Omental fat pad (tissue), 4 donors: ENCODE measurements around the gene PPP2R2D. TPM values are rescaled to one million over a fixed set of nuclear protein-coding genes. Genes with fewer than 3 reads are reported as not detected.
"Not testable (repeated sequence)": the region's sequence is repeated elsewhere in the genome, so short reads cannot be mapped to it uniquely, and the experiment has no call there.

Experiments
- ATAC-seq: fragments of 150-250 bp; one replicate; pipeline ENCODE4 v1.9.1; 2016; ENCODE audit warnings: mild to moderate bottlenecking, moderate library complexity; ENCODE audit not compliant: low FRiP score
- DNase-seq: peaks from one replicate; pipeline ENCODE4 v3.0.0-alpha.2; 2019; ENCODE audit warnings: low spot score
- total RNA-seq, 4 donors: library from RNA; depleted of rRNA; stranded (reverse); fragments of >200 nt; gene quantifications; one replicate each; pipeline ENCODE4 v1.1.0, GENCODE V29; 2016
- TF ChIP-seq, protein P1 (sequence below), 3 donors: fragments of 450-650 bp; IDR thresholded peaks; one replicate each; pipeline ENCODE4 v1.5.1; 2016 to 2017; ENCODE audit warnings: antibody characterized with exemption in 3 of 3, mild to moderate bottlenecking in 3 of 3, moderate library complexity in 2 of 3

Gene PPP2R2D
- total RNA-seq, 4 donors from 2014 or later, result 25.0 to 33.7 (median 28.7) TPM

DNA sequence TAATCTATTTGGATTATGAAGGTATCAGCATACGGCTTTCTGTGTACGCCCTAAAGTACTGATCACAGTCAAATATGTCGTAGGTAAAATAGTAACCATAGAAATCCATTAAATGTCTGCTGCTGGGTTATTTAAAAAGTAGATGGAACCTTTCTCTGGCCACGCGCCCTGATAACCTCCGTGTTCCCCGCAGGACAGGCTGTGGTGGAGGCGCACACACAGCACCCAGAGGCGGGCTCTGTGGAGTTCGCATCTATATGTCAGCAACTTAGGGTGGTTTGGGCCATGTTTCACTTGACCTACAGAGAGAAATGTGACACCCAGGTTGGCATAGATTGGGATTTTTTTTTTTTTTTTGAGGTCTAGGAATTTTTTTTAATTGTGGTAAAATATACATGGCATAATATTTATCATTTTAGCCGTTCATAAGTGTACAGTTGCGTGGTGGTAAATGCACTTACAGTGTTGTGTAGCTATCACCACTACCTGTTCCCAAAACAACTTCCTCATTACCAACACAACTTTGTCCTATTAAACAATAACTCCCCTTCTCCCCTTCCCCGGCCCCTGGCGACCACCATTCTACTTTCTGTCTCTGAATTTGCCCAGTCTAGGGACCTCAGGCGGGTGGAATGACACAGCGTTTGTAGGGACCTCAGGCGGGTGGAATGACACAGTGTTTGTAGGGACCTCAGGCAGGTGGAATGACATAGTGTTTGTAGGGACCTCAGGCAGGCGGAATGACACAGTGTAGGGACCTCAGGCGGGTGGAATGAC is 15.4 kb downstream of the PPP2R2D start:
- ATAC-seq, result no peak
- no peak for DNase-seq
- TF ChIP-seq, protein P1, sequence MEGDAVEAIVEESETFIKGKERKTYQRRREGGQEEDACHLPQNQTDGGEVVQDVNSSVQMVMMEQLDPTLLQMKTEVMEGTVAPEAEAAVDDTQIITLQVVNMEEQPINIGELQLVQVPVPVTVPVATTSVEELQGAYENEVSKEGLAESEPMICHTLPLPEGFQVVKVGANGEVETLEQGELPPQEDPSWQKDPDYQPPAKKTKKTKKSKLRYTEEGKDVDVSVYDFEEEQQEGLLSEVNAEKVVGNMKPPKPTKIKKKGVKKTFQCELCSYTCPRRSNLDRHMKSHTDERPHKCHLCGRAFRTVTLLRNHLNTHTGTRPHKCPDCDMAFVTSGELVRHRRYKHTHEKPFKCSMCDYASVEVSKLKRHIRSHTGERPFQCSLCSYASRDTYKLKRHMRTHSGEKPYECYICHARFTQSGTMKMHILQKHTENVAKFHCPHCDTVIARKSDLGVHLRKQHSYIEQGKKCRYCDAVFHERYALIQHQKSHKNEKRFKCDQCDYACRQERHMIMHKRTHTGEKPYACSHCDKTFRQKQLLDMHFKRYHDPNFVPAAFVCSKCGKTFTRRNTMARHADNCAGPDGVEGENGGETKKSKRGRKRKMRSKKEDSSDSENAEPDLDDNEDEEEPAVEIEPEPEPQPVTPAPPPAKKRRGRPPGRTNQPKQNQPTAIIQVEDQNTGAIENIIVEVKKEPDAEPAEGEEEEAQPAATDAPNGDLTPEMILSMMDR (IDR thresholded peaks at IDR 0.05), result no peak

DNA sequence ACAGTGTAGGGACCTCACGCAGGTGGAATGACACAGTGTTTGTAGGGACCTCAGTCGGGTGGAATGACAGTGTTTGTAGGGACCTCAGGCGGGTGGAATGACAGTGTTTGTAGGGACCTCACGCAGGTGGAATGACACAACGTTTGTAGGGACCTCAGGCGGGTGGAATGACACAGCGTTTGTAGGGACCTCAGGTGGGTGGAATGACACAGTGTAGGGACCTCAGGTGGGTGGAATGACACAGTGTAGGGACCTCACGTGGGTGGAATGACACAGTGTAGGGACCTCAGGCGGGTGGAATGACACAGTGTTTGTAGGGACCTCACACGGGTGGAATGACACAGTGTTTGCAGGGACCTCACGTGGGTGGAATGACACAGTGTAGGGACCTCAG is 16.0 kb downstream of the PPP2R2D start:
- ATAC-seq, DNase-seq: not testable (repeated sequence)

DNA sequence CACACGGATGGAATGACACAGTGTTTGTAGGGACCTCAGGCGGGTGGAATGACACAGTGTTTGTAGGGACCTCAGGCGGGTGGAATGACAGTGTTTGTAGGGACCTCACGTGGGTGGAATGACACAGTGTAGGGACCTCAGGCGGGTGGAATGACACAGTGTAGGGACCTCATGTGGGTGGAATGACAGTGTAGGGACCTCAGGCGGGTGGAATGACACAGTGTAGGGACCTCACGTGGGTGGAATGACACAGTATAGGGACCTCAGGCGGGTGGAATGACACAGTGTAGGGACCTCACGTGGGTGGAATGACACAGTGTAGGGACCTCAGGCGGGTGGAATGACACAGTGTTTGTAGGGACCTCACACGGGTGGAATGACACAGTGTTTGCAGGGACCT is 16.7 kb downstream of the PPP2R2D start:
- not testable (repeated sequence) for ATAC-seq, DNase-seq

DNA sequence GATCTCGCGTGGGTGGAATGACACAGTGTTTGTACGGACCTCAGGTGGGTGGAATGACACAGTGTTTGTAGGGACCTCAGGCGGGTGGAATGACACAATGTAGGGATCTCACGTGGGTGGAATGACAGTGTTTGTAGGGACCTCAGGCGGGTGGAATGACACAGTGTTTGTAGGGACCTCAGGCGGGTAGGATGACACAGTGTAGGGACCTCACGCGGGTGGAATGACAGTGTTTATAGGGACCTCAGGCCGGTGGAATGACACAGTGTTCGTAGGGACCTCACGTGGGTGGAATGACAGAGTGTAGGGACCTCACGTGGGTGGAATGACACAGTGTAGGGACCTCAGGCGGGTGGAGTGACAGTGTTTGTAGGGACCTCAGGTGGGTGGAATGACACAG is 18.7 kb downstream of the PPP2R2D start:
- not testable (repeated sequence) for ATAC-seq, DNase-seq

DNA sequence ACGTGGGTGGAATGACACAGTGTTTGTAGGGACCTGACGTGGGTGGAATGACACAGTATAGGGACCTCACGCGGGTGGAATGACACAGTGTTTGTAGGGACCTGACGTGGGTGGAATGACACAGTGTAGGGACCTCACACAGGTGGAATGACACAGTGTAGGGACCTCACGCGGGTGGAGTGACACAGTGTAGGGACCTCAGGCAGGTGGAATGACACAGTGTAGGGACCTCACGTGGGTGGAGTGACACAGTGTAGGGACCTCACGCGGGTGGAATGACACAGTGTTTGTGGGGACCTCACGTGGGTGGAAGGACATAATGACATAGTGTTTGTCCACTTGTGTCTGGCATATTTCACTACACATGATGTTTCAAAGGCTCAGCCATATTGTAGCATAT is 19.3 kb downstream of the PPP2R2D start:
- DNase-seq (no peak), ATAC-seq (no peak)
- TF ChIP-seq, protein P1 (IDR thresholded peaks at IDR 0.05), result no peak

DNA sequence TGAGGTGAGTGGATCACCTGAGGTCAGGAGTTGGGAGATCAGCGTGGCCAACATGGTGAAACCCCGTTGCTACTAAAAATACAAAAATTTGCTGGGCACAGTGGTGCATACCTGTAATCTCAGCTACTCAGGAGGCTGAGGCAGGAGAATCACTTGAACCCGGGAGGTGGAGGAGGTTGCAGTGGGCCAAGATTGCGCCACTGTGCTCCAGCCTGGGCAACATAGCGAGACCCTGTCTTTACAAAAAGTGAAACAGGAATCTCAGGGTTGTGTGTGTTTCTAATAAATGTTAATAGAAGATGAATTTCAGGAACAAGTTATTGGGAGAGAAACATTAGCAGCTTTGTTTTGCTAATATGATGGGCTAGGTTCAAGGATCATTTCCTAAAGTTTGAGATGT is 19.9 kb downstream of the PPP2R2D start:
- ATAC-seq, result no peak
- TF ChIP-seq, protein P1 (IDR thresholded peaks at IDR 0.05), result no peak

DNA sequence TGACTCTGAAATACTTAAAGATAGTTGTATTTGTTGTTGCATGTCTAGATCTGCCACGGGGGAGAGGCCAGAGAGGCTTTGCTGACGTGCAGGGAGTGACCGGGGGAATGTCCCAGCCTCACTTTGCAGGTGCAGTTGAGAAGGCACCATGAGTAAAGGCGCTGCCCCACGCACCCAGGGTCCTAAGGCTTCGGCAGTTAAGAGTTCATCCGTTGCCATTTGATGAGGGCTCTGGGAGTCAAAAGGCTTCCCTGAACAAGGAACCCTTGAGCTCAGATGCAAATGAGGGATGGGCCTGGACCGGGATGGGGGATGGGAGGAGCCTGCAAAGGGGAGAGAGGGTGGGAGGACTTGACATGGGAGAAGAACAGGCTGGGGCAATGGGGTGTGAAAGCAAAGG is 20.4 kb downstream of the PPP2R2D start:
- TF ChIP-seq, protein P1 (IDR thresholded peaks at IDR 0.05), result no peak
- DNase-seq, result no peak

More for the DNA sequence above, 19.9 kb downstream of the PPP2R2D start:
- DNase-seq, result no peak

DNA sequence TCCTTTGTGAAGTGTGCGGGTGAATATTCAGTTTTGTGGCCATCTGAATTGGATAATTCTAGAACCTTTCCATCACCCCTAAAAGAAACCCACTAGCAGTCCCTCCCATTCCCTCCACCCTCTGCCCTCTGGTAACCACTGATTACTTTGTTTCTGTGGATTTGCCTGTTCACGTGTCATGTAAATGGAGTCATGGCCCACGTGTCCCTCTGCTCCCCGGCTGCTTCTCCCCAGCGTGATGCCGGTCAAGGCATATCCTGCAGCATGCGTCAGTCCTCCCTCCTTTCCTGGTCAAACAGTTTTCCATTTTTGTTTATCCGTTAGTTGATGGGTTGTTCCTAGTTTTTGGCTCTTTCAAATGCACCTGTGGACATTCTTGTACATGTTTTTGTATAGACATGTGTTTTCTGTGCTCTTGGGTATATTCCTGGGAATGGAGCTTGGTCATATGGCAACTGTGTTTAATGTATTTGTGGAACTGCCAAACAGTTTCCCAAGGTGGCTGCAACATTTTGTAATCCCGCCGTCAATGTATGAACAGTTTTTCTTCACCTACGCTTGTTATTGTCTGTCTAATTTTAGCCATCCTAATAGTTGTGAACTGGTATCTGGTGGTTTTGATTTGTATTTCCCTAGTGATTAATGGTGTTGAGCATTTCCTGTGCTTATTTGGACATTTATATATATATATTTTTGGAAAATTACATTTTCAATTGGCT is 22.4 kb downstream of the PPP2R2D start:
- ATAC-seq, result no peak
- DNase-seq, result no peak
- TF ChIP-seq, protein P1 (IDR thresholded peaks at IDR 0.05), result no peak

More for the DNA sequence above, 20.4 kb downstream of the PPP2R2D start:
- no peak for ATAC-seq
